Natural killer cell (primary cell): Measurements from ENCODE around the gene SIGLEC5. TPM values are rescaled to one million over a fixed set of nuclear protein-coding genes. Genes with fewer than 3 reads are reported as not detected.

ENCODE experiments used
- ATAC-seq, 3 donors: fragments of 150-1000 bp in 2 of 3; fragments of 200-7000 bp in 1 of 3; cut with Tn5 transposase; 1 replicate in 1 of 3; 2 replicates in 2 of 3; pipeline ENCODE4 v1.10.0; 2021; ENCODE audit warnings: mild to moderate bottlenecking in 2 of 3, moderate library complexity in 2 of 3
- DNase-seq, 2 donors: peaks; one replicate each; pipeline versions ENCODE4 v3.0.0 to v3.0.0-alpha.2; 2013 to 2021; ENCODE audit warnings: mixed read lengths in 1 of 2
- H3K27ac ChIP-seq: one replicate; pipeline ENCODE4 v1.5.1; 2013; ENCODE audit warnings: mild to moderate bottlenecking, low read length
- H3K27me3 ChIP-seq: one replicate; pipeline ENCODE4 v1.6.1; 2013; ENCODE audit warnings: low read length; ENCODE audit not compliant: control insufficient read depth, insufficient read depth
- H3K36me3 ChIP-seq: one replicate; pipeline ENCODE4 v1.6.1; 2013; ENCODE audit warnings: low read length; ENCODE audit not compliant: control insufficient read depth, insufficient read depth
- H3K4me1 ChIP-seq: one replicate; pipeline ENCODE4 v1.6.1; 2013; ENCODE audit warnings: low read length; ENCODE audit not compliant: control insufficient read depth, insufficient read depth
- H3K4me3 ChIP-seq: one replicate; pipeline ENCODE4 v1.5.1; 2013; ENCODE audit warnings: low read length
- H3K9me3 ChIP-seq: one replicate; pipeline ENCODE4 v1.6.1; 2013; ENCODE audit warnings: low read length; ENCODE audit not compliant: control insufficient read depth, insufficient read depth
- H3K27ac Mint-ChIP-seq, 2 donors: one replicate each; pipeline ENCODE4 v1.8.0; 2022; ENCODE audit warnings: mild to moderate bottlenecking in 2 of 2, mixed read lengths in 2 of 2, moderate library complexity in 1 of 2
- H3K27me3 Mint-ChIP-seq, 2 donors: one replicate each; pipeline ENCODE4 v1.8.0; 2022; ENCODE audit warnings: low read depth in 2 of 2, mixed read lengths in 2 of 2
- H3K36me3 Mint-ChIP-seq: one replicate; pipeline ENCODE4 v1.8.0; 2022; ENCODE audit warnings: mixed read lengths
- H3K4me1 Mint-ChIP-seq, 2 donors: one replicate each; pipeline ENCODE4 v1.8.0; 2022; ENCODE audit warnings: mixed read lengths in 2 of 2
- H3K4me3 Mint-ChIP-seq: one replicate; pipeline ENCODE4 v1.8.0; 2022; ENCODE audit warnings: mild to moderate bottlenecking, moderate library complexity, mixed read lengths
- H3K9me3 Mint-ChIP-seq, 2 donors: one replicate each; pipeline ENCODE4 v1.8.0; 2022; ENCODE audit warnings: mixed read lengths in 2 of 2
- CTCF ChIP-seq: fragments of 200-600 bp; IDR thresholded peaks from one replicate; pipeline ENCODE4 v1.8.0; 2022; ENCODE audit warnings: antibody characterized with exemption
- WGBS: methylation state at CpG from one replicate; pipeline ENCODE4 v1.1.7; 2013; ENCODE audit warnings: missing lambda C conversion rate; ENCODE audit not compliant: insufficient coverage; 5-methylcytosine and 5-hydroxymethylcytosine counted together
- intact Hi-C: fragments of 100-400 bp; cut with micrococcal nuclease; formaldehyde crosslinking; loops from one replicate; pipeline ENCODE4 v1.14.2; 2022
- total RNA-seq, 4 donors: library from RNA; stranded (reverse); fragments of 120-200 nt in 1 of 4; gene quantifications; one replicate each; pipeline versions ENCODE4 v1.2.3 to v1.2.4, GENCODE V29; 2013 to 2022

SIGLEC5 gene
- total RNA-seq, 3 donors from 2014 or later (not counting 1 experiment from before 2014, with no cell fraction given): 0.54 to 1.0 (median 0.90) TPM

- 50% methylated on average over 9 of the region's 10 CpGs for WGBS
- Histone ChIP-seq H3K9me3 (no peaks in the 10 kb centered on the region), H3K4me3 (peak overlapping the region; percentile 80), H3K36me3 (no peaks in the 10 kb centered on the region), H3K27me3 (no peaks in the 10 kb centered on the region), H3K27ac (no peak overlapping the region), H3K4me1 (peaks cover 22% of the 10 kb centered on the region)
- peaks cover 2% of the 10 kb centered on the region for H3K36me3 Mint-ChIP-seq
- peaks cover 0 to 2% of the 10 kb centered on the region in 2 donors for H3K27me3 Mint-ChIP-seq
- H3K4me3 Mint-ChIP-seq: peak overlapping the region; percentile 97
- intact Hi-C loops: no loop called here
- peak overlapping the region in 1 of 2 donors; percentile 92 for H3K27ac Mint-ChIP-seq
- ATAC-seq: no peak
- DNase-seq: no peak
- H3K4me1 Mint-ChIP-seq: peaks cover 23 to 31% of the 10 kb centered on the region in 2 donors
- H3K9me3 Mint-ChIP-seq: peaks cover 0 to 2% of the 10 kb centered on the region in 2 donors
- no peak for TF ChIP-seq CTCF
Measured at GRCh38 chr19:51593138-51593890, 36.9 kb downstream of the SIGLEC5 start.

GRCh38 chr19:51592521-51592920 is 37.7 kb downstream of the SIGLEC5 start:
- Histone ChIP-seq H3K4me3 (no peak overlapping the region), H3K27me3 (no peaks in the 10 kb centered on the region), H3K4me1 (peaks cover 22% of the 10 kb centered on the region), H3K9me3 (peaks cover 7% of the 10 kb centered on the region), H3K27ac (no peak overlapping the region), H3K36me3 (no peaks in the 10 kb centered on the region)
- peaks cover 10% of the 10 kb centered on the region for H3K36me3 Mint-ChIP-seq
- H3K9me3 Mint-ChIP-seq: peaks cover 0 to 2% of the 10 kb centered on the region in 2 donors
- DNase-seq: no peak
- intact Hi-C loops: no loop called here
- ATAC-seq: no peak
- TF ChIP-seq CTCF: no peak
- no CpG with 5 or more reads among the region's 1 CpG for WGBS
- H3K4me1 Mint-ChIP-seq: peaks cover 23 to 31% of the 10 kb centered on the region in 2 donors
- no peak overlapping the region for H3K27ac Mint-ChIP-seq
- peaks cover 0 to 2% of the 10 kb centered on the region in 2 donors for H3K27me3 Mint-ChIP-seq
- peak overlapping the region; percentile 57 for H3K4me3 Mint-ChIP-seq

GRCh38 chr19:51590441-51590840 is 39.8 kb downstream of the SIGLEC5 start:
- Mint-ChIP-seq H3K36me3 (peaks cover 30% of the 10 kb centered on the region), H3K9me3 (peaks cover 2 to 4% of the 10 kb centered on the region in 2 donors), H3K27me3 (no peaks in the 10 kb centered on the region), H3K4me1 (peaks cover 22 to 23% of the 10 kb centered on the region in 2 donors), H3K4me3 (no peak overlapping the region), H3K27ac (no peak overlapping the region)
- ATAC-seq (no peak), DNase-seq (no peak)
- intact Hi-C loops: no loop called here
- H3K27ac ChIP-seq: no peak overlapping the region
- TF ChIP-seq CTCF: no peak
- peaks cover 15% of the 10 kb centered on the region for H3K9me3 ChIP-seq
- H3K36me3 ChIP-seq: peaks cover 14% of the 10 kb centered on the region
- H3K4me1 ChIP-seq: peaks cover 22% of the 10 kb centered on the region
- H3K27me3 ChIP-seq: no peaks in the 10 kb centered on the region
- no peak overlapping the region for H3K4me3 ChIP-seq
- WGBS: 94% methylated on average over 3 of the region's 3 CpGs
